ENCODE measurements around the gene ZNF783. TPM values are rescaled to one million over a fixed set of nuclear protein-coding genes. Genes with fewer than 3 reads are reported as not detected.
"Not testable (repeated sequence)": the region's sequence is repeated elsewhere in the genome, so short reads cannot be mapped to it uniquely, and the experiment has no call there.

Gene ZNF783
- total RNA-seq, 1 experiment from 2014 or later = 9.9 TPM

DNA sequence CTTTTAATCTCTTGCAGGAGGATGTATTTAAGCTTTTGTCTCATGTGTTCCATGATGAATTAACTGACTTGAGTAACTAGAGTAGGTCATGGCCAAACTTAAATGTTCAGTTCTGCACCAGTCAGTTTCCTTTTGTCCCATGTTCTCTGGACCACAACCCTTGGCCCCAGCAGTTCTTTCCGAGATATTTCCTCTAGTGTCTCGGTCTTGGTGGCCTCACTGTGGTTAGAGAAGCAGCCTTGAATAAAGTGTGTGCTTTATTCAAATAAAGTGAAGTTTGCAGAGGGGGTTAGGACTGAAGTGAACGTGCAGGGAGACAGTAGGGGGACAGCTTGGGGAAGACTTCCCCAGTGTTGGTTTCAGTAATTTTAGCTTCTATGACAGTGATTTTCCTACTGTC is 13.2 kb upstream of the ZNF783 start:
- ATAC-seq (no peak), DNase-seq (ENCODE audit: low spot score) (no peak)
- TF ChIP-seq ZNF396 (CRISPR knock-in tag; IDR thresholded peaks at IDR 0.05; ENCODE audit: borderline replicate concordance) (no peak), GTF2I (CRISPR knock-in tag; conservative IDR thresholded peaks at IDR 0.05) (no peak), TEAD1 (CRISPR knock-in tag; IDR thresholded peaks at IDR 0.05) (no peak), CBFB (CRISPR knock-in tag; IDR thresholded peaks at IDR 0.05; ENCODE audit: low read depth) (no peak), SMAD4 (CRISPR knock-in tag; IDR thresholded peaks at IDR 0.05) (no peak), TEAD4 (CRISPR knock-in tag; IDR thresholded peaks at IDR 0.05) (no peak), GABPB1 (CRISPR knock-in tag; IDR thresholded peaks at IDR 0.05) (no peak)
- TF ChIP-seq, protein P1, sequence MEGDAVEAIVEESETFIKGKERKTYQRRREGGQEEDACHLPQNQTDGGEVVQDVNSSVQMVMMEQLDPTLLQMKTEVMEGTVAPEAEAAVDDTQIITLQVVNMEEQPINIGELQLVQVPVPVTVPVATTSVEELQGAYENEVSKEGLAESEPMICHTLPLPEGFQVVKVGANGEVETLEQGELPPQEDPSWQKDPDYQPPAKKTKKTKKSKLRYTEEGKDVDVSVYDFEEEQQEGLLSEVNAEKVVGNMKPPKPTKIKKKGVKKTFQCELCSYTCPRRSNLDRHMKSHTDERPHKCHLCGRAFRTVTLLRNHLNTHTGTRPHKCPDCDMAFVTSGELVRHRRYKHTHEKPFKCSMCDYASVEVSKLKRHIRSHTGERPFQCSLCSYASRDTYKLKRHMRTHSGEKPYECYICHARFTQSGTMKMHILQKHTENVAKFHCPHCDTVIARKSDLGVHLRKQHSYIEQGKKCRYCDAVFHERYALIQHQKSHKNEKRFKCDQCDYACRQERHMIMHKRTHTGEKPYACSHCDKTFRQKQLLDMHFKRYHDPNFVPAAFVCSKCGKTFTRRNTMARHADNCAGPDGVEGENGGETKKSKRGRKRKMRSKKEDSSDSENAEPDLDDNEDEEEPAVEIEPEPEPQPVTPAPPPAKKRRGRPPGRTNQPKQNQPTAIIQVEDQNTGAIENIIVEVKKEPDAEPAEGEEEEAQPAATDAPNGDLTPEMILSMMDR (IDR thresholded peaks at IDR 0.05) = no peak
- TF ChIP-seq, protein P2, sequence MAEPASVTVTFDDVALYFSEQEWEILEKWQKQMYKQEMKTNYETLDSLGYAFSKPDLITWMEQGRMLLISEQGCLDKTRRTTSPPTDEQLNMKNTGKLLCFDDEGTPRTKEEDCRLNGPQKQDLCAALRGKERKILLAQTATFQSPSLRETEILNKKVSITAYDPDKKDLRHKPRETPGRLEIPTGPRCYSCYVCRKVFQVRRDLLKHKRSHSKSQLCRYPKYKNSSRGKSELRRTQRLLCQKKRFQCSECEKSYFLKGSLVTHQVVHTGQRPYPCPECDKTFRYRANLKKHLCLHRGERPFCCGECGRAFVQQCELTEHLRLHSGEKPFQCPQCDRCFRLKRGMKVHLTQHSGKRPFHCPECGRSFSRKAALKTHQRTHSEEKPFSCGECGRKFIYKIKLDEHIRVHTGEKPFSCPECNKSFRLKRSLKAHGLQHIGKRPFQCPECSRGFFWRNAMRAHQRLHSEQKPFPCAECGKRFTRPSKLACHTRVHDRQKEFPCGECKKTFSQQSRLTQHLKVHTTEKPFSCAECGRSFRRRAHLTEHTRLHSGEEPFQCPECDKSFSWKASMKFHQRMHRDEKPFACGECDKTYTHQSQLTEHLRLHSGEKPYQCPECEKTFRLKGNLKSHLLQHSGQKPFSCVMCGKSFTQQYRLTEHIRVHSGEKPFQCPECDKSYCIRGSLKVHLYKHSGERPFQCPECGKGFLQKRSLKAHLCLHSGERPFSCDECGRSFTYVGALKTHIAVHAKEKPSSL (CRISPR knock-in tag; conservative IDR thresholded peaks at IDR 0.05) = no peak
- TF ChIP-seq, protein P3, sequence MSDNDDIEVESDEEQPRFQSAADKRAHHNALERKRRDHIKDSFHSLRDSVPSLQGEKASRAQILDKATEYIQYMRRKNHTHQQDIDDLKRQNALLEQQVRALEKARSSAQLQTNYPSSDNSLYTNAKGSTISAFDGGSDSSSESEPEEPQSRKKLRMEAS (CRISPR knock-in tag; IDR thresholded peaks at IDR 0.05) = no peak
- TF ChIP-seq, protein P4, sequence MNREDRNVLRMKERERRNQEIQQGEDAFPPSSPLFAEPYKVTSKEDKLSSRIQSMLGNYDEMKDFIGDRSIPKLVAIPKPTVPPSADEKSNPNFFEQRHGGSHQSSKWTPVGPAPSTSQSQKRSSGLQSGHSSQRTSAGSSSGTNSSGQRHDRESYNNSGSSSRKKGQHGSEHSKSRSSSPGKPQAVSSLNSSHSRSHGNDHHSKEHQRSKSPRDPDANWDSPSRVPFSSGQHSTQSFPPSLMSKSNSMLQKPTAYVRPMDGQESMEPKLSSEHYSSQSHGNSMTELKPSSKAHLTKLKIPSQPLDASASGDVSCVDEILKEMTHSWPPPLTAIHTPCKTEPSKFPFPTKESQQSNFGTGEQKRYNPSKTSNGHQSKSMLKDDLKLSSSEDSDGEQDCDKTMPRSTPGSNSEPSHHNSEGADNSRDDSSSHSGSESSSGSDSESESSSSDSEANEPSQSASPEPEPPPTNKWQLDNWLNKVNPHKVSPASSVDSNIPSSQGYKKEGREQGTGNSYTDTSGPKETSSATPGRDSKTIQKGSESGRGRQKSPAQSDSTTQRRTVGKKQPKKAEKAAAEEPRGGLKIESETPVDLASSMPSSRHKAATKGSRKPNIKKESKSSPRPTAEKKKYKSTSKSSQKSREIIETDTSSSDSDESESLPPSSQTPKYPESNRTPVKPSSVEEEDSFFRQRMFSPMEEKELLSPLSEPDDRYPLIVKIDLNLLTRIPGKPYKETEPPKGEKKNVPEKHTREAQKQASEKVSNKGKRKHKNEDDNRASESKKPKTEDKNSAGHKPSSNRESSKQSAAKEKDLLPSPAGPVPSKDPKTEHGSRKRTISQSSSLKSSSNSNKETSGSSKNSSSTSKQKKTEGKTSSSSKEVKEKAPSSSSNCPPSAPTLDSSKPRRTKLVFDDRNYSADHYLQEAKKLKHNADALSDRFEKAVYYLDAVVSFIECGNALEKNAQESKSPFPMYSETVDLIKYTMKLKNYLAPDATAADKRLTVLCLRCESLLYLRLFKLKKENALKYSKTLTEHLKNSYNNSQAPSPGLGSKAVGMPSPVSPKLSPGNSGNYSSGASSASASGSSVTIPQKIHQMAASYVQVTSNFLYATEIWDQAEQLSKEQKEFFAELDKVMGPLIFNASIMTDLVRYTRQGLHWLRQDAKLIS (CRISPR knock-in tag; IDR thresholded peaks at IDR 0.05; ENCODE audit: borderline replicate concordance) = no peak
- Mint-ChIP-seq H3K27me3 (ENCODE audit: low read depth) (no peaks in the 10 kb centered on the region), H3K36me3 (peaks cover 29% of the 10 kb centered on the region), H3K4me3 (no peak overlapping the region), H3K27ac (no peak overlapping the region), H3K9me3 (no peaks in the 10 kb centered on the region), H3K4me1 (no peaks in the 10 kb centered on the region)
- ChIA-PET CTCF (no interaction called here), POLR2A (interaction anchor here (1.8 kb wide), 1 partner anchor 13 kb away, joined by 4 read pairs; the partner anchor contains the start of gene ZNF783)

DNA sequence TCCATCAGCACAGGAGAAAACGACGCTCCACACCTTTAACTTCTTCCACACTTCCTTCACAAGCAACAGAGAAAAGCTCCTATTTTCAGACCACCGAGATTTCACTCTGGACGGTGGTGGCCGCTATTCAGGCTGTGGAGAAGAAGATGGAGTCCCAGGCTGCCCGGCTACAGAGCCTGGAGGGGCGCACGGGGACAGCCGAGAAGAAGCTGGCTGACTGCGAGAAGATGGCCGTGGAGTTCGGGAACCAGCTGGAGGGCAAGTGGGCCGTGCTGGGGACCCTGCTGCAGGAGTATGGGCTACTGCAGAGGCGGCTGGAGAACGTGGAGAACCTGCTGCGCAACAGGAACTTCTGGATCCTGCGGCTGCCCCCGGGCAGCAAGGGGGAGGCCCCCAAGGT is 11.8 kb upstream of the ZNF783 start:
- DNase-seq (ENCODE audit: low spot score); H3K4me3 Mint-ChIP-seq; H3K27ac Mint-ChIP-seq; ATAC-seq; H3K4me1 Mint-ChIP-seq; H3K9me3 Mint-ChIP-seq; H3K27me3 Mint-ChIP-seq (ENCODE audit: low read depth); CTCF ChIA-PET: not testable (repeated sequence)
- H3K36me3 Mint-ChIP-seq = peaks cover 33% of the 10 kb centered on the region
- POLR2A ChIA-PET = interaction anchor here (0.6 kb wide), 1 partner anchor 460 kb away, joined by 3 read pairs; no protein-coding TSS in a partner anchor

DNA sequence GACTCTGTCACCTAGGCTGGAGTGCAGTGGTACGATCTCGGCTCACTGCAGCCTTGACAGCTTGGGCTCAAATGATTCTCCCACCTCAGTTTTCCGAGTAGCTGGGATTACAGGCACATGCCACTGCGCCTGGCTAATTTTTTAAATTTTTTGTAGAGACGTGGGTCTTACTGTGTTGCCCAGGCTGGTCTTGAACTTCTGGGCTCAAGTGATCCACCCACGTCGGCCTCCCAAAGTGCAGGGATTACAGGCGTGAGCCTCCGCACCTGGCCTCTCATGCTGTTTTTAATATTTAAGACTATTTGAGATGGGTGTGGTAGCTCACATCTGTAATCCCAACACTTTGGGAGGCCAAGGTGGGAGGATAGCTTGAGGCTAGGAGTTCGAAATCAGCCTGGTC is 10.5 kb upstream of the ZNF783 start:
- DNase-seq (ENCODE audit: low spot score); H3K9me3 Mint-ChIP-seq; H3K27ac Mint-ChIP-seq; H3K27me3 Mint-ChIP-seq (ENCODE audit: low read depth); H3K4me3 Mint-ChIP-seq; H3K4me1 Mint-ChIP-seq; ATAC-seq; POLR2A ChIA-PET: not testable (repeated sequence)
- CTCF ChIA-PET = interaction anchor here (0.7 to 2.3 kb wide), 3 partner anchors 10 to 38 kb away, joined by 5 to 9 read pairs (median 8); partner anchors contain the start of gene ZNF783
- H3K36me3 Mint-ChIP-seq = peaks cover 40% of the 10 kb centered on the region

DNA sequence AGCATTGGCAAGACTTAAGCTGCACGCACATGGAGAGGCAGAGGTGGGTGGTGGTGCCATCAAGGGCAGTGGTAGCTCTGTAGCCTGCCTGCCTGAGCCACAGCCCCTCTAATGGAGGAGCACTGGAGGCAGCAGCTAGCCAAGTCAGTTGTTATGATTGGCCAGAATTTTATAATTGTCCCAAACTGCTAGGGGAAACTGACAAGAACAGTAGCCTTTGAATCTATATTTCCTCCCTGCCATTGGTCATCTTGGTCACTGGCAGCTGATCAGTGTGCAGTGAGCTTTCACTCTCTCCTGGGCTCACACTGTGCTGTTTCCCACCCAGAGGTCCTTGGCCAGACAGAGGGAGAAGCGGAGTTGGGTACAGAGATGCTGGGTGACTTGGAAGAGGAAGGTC is 9.6 kb upstream of the ZNF783 start:
- no peaks in the 10 kb centered on the region for H3K27me3 Mint-ChIP-seq (ENCODE audit: low read depth)
- DNase-seq (ENCODE audit: low spot score) (no peak), ATAC-seq (no peak)
- no peaks in the 10 kb centered on the region for H3K4me1 Mint-ChIP-seq
- H3K9me3 Mint-ChIP-seq = no peaks in the 10 kb centered on the region
- ChIA-PET POLR2A (no interaction called here), CTCF (interaction anchor here (2.3 kb wide), 1 partner anchor 9 kb away, joined by 9 read pairs; the partner anchor contains the start of gene ZNF783)
- H3K36me3 Mint-ChIP-seq = peaks cover 40% of the 10 kb centered on the region
- no peak overlapping the region for H3K27ac Mint-ChIP-seq
- no peak overlapping the region for H3K4me3 Mint-ChIP-seq
- TF ChIP-seq NFATC4 (CRISPR knock-in tag; IDR thresholded peaks at IDR 0.05) = no peak
- TF ChIP-seq ZNF396 (CRISPR knock-in tag; IDR thresholded peaks at IDR 0.05; ENCODE audit: borderline replicate concordance) = no peak
- TF ChIP-seq, protein P5, sequence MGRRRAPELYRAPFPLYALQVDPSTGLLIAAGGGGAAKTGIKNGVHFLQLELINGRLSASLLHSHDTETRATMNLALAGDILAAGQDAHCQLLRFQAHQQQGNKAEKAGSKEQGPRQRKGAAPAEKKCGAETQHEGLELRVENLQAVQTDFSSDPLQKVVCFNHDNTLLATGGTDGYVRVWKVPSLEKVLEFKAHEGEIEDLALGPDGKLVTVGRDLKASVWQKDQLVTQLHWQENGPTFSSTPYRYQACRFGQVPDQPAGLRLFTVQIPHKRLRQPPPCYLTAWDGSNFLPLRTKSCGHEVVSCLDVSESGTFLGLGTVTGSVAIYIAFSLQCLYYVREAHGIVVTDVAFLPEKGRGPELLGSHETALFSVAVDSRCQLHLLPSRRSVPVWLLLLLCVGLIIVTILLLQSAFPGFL (CRISPR knock-in tag; IDR thresholded peaks at IDR 0.05; ENCODE audit: borderline replicate concordance) = no peak
- TF ChIP-seq, protein P1 (IDR thresholded peaks at IDR 0.05) = no peak
- TF ChIP-seq, protein P6, sequence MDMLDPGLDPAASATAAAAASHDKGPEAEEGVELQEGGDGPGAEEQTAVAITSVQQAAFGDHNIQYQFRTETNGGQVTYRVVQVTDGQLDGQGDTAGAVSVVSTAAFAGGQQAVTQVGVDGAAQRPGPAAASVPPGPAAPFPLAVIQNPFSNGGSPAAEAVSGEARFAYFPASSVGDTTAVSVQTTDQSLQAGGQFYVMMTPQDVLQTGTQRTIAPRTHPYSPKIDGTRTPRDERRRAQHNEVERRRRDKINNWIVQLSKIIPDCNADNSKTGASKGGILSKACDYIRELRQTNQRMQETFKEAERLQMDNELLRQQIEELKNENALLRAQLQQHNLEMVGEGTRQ (CRISPR knock-in tag; IDR thresholded peaks at IDR 0.05) = no peak
- TF ChIP-seq, protein P7, sequence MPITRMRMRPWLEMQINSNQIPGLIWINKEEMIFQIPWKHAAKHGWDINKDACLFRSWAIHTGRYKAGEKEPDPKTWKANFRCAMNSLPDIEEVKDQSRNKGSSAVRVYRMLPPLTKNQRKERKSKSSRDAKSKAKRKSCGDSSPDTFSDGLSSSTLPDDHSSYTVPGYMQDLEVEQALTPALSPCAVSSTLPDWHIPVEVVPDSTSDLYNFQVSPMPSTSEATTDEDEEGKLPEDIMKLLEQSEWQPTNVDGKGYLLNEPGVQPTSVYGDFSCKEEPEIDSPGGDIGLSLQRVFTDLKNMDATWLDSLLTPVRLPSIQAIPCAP (CRISPR knock-in tag; IDR thresholded peaks at IDR 0.05) = no peak
